Mesenchymal stem cell (in vitro differentiated cells and primary cell): Measurements from ENCODE around the gene SLC25A51.

Source experiments
- DNase-seq: peaks from one replicate; pipeline ENCODE4 v3.0.0-alpha.2; 2013
- H2AFZ ChIP-seq: one replicate; pipeline ENCODE4 v1.6.1; 2013; ENCODE audit warnings: low read depth, mild to moderate bottlenecking, control low read depth, inconsistent platforms, low read length, moderate library complexity
- H2AK5ac ChIP-seq: 2 replicates; pipeline ENCODE4 v1.6.1; 2013; ENCODE audit warnings: low read length, moderate library complexity, mild to moderate bottlenecking, inconsistent platforms; ENCODE audit not compliant: severe bottlenecking
- H2BK120ac ChIP-seq: one replicate; pipeline ENCODE4 v1.6.1; 2013; ENCODE audit warnings: low read depth, mild to moderate bottlenecking, inconsistent platforms, low read length, moderate library complexity
- H2BK12ac ChIP-seq, 2 experiments: one replicate each; pipeline ENCODE4 v1.6.1; 2013; ENCODE audit warnings: inconsistent platforms in 2 of 2, low read length in 2 of 2, mild to moderate bottlenecking in 2 of 2, moderate library complexity in 2 of 2, control low read depth in 1 of 2
- H2BK15ac ChIP-seq: one replicate; pipeline ENCODE4 v1.6.1; 2013; ENCODE audit warnings: mild to moderate bottlenecking, low read depth, inconsistent platforms; ENCODE audit not compliant: poor library complexity, severe bottlenecking
- H2BK5ac ChIP-seq: 2 replicates; pipeline ENCODE4 v1.6.1; 2013; ENCODE audit warnings: low read depth, mild to moderate bottlenecking, low read length, control low read depth, inconsistent platforms; ENCODE audit not compliant: poor library complexity, severe bottlenecking
- H3K14ac ChIP-seq, 2 experiments: one replicate each; pipeline ENCODE4 v1.6.1; 2013; ENCODE audit warnings: inconsistent platforms in 2 of 2, low read length in 2 of 2, control low read depth in 1 of 2, mild to moderate bottlenecking in 1 of 2, moderate library complexity in 1 of 2
- H3K18ac ChIP-seq, 2 experiments: one replicate each; pipeline ENCODE4 v1.6.1; 2013; ENCODE audit warnings: inconsistent platforms in 2 of 2, low read length in 2 of 2, control low read depth in 1 of 2, low read depth in 1 of 2, mild to moderate bottlenecking in 1 of 2
- H3K23ac ChIP-seq, 2 experiments: one replicate each; pipeline ENCODE4 v1.6.1; 2013; ENCODE audit warnings: inconsistent platforms in 2 of 2, low read length in 2 of 2, mild to moderate bottlenecking in 2 of 2, moderate library complexity in 2 of 2, control low read depth in 1 of 2
- H3K27ac ChIP-seq: 2 replicates; pipeline ENCODE4 v1.5.1; 2013; ENCODE audit warnings: mild to moderate bottlenecking, moderate library complexity, low read length, control low read depth, inconsistent platforms; ENCODE audit not compliant: poor library complexity, severe bottlenecking
- H3K27me3 ChIP-seq, 2 experiments: 2 replicates each; pipeline versions ENCODE4 v1.6.1 to v1.7.0; 2013; ENCODE audit warnings: low read length in 2 of 2, mild to moderate bottlenecking in 2 of 2, moderate library complexity in 2 of 2, control low read depth in 1 of 2, inconsistent platforms in 1 of 2; ENCODE audit not compliant: control insufficient read depth in 1 of 2, insufficient read depth in 1 of 2
- H3K36me3 ChIP-seq, 2 experiments: 2 replicates each; pipeline versions ENCODE4 v1.6.1 to v1.7.0; 2013; ENCODE audit warnings: low read length in 2 of 2, control low read depth in 1 of 2, inconsistent platforms in 1 of 2, low read depth in 1 of 2, mild to moderate bottlenecking in 1 of 2; ENCODE audit not compliant: insufficient read depth in 2 of 2, control insufficient read depth in 1 of 2
- H3K4ac ChIP-seq, 2 experiments: one replicate each; pipeline ENCODE4 v1.6.1; 2013; ENCODE audit warnings: inconsistent platforms in 2 of 2, low read length in 2 of 2, mild to moderate bottlenecking in 2 of 2, moderate library complexity in 2 of 2, control low read depth in 1 of 2, low read depth in 1 of 2
- H3K4me1 ChIP-seq: 2 replicates; pipeline ENCODE4 v1.6.1; 2013; ENCODE audit warnings: low read depth, low read length, control low read depth; ENCODE audit not compliant: control insufficient read depth, insufficient read depth
- H3K4me2 ChIP-seq: 2 replicates; pipeline ENCODE4 v1.6.1; 2013; ENCODE audit warnings: low read length, mild to moderate bottlenecking, inconsistent platforms; ENCODE audit not compliant: poor library complexity, severe bottlenecking
- H3K4me3 ChIP-seq, 2 experiments: 2 replicates each; pipeline versions ENCODE4 v1.5.1 to v1.7.0; 2013; ENCODE audit warnings: low read length in 2 of 2, mild to moderate bottlenecking in 2 of 2, control low read depth in 1 of 2, low read depth in 1 of 2; ENCODE audit not compliant: insufficient read depth in 1 of 2
- H3K79me1 ChIP-seq: replicated peaks from 2 replicates; pipeline ENCODE4 v1.6.1; 2013; ENCODE audit warnings: mild to moderate bottlenecking, control low read depth, low read length, inconsistent platforms; ENCODE audit not compliant: poor library complexity, severe bottlenecking
- H3K9ac ChIP-seq: 2 replicates; pipeline ENCODE4 v1.7.0; 2013; ENCODE audit warnings: mild to moderate bottlenecking, low read length, moderate library complexity
- H3K9me3 ChIP-seq: 2 replicates; pipeline ENCODE4 v1.7.0; 2013; ENCODE audit warnings: mild to moderate bottlenecking, low read length; ENCODE audit not compliant: control insufficient read depth
- H4K8ac ChIP-seq: one replicate; pipeline ENCODE4 v1.6.1; 2013; ENCODE audit warnings: inconsistent platforms, mild to moderate bottlenecking, low read length, moderate library complexity
- H4K91ac ChIP-seq: one replicate; pipeline ENCODE4 v1.6.1; 2013; ENCODE audit warnings: mild to moderate bottlenecking, low read length, inconsistent platforms
- WGBS: methylation state at CpG from one replicate; pipeline ENCODE4 v1.1.7; 2013; ENCODE audit warnings: mixed read lengths; 5-methylcytosine and 5-hydroxymethylcytosine counted together

SLC25A51 gene

GRCh38 chr9:37856551-37856950, 47.4 kb downstream of the SLC25A51 start:
- H3K36me3 ChIP-seq, result peaks cover 16 to 71% of the 10 kb centered on the region in 2 experiments
- no peak for DNase-seq
- H3K9ac ChIP-seq, result no peak overlapping the region
- H2AK5ac ChIP-seq, result no peak overlapping the region
- H3K4me3 ChIP-seq, result no peak overlapping the region
- H2BK15ac ChIP-seq, result no peak overlapping the region
- peaks cover 11% of the 10 kb centered on the region for H3K79me1 ChIP-seq
- no peak overlapping the region for H3K4ac ChIP-seq
- no peak overlapping the region for H3K14ac ChIP-seq
- WGBS, result no CpG with 5 or more reads among the region's 1 CpG
- no peaks in the 10 kb centered on the region for H3K27me3 ChIP-seq
- H2BK12ac ChIP-seq, result no peak overlapping the region
- H3K9me3 ChIP-seq, result no peaks in the 10 kb centered on the region
- no peak overlapping the region for H2BK5ac ChIP-seq
- no peaks in the 10 kb centered on the region for H3K4me1 ChIP-seq
- no peak overlapping the region for H3K27ac ChIP-seq
- no peak overlapping the region for H3K23ac ChIP-seq
- no peak overlapping the region for H3K4me2 ChIP-seq
- no peak overlapping the region for H2AFZ ChIP-seq
- H2BK120ac ChIP-seq, result no peak overlapping the region
- H4K91ac ChIP-seq, result no peak overlapping the region
- H4K8ac ChIP-seq, result no peak overlapping the region
- no peak overlapping the region for H3K18ac ChIP-seq

DNA sequence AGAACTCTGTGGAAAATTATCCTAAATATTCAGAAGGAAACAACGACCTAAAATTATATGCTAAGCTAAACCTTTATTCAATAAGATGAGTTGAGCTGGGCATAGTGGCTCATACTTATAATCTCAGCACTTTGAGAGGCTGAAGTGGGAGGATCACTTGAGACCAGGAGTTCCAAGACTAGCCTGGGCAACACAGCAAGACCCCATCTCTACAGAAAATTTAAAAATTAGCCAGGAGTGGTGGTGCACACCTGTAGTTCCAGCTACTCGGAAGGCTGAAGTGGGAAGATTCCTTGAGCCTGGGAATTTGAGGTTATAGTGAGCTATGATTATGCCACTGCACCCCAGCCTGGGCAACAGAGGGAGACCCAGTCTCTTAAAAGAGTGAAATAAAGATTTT, 51.7 kb downstream of the SLC25A51 start:
- Histone ChIP-seq H2BK15ac (no peak overlapping the region), H2BK120ac (no peak overlapping the region), H3K4me2 (no peak overlapping the region), H3K4me1 (no peaks in the 10 kb centered on the region), H3K9ac (no peak overlapping the region), H2BK12ac (no peak overlapping the region), H3K27me3 (no peaks in the 10 kb centered on the region), H4K8ac (no peak overlapping the region), H3K79me1 (peaks cover 12% of the 10 kb centered on the region), H2BK5ac (no peak overlapping the region), H3K14ac (no peak overlapping the region), H4K91ac (no peak overlapping the region), H2AK5ac (no peak overlapping the region), H3K36me3 (peaks cover 15 to 43% of the 10 kb centered on the region in 2 experiments), H3K9me3 (no peaks in the 10 kb centered on the region), H3K4ac (no peak overlapping the region), H3K27ac (no peak overlapping the region), H2AFZ (no peak overlapping the region), H3K23ac (no peak overlapping the region), H3K4me3 (no peak overlapping the region), H3K18ac (no peak overlapping the region)
- no peak for DNase-seq
- WGBS, result 100% methylated on average over 1 of the region's 2 CpGs

- H3K4ac ChIP-seq, result no peak overlapping the region
- H3K36me3 ChIP-seq, result peaks cover 3 to 32% of the 10 kb centered on the region in 2 experiments
- H2BK15ac ChIP-seq, result no peak overlapping the region
- no peak overlapping the region for H3K4me2 ChIP-seq
- no peak overlapping the region for H3K4me3 ChIP-seq
- no peak overlapping the region for H3K23ac ChIP-seq
- no peak overlapping the region for H4K8ac ChIP-seq
- H3K18ac ChIP-seq, result no peak overlapping the region
- peak; percentile 75 for DNase-seq
- H2AFZ ChIP-seq, result no peak overlapping the region
- no peaks in the 10 kb centered on the region for H3K27me3 ChIP-seq
- H3K9ac ChIP-seq, result no peak overlapping the region
- no peak overlapping the region for H2BK5ac ChIP-seq
- no peak overlapping the region for H4K91ac ChIP-seq
- no peaks in the 10 kb centered on the region for H3K9me3 ChIP-seq
- no peak overlapping the region for H2AK5ac ChIP-seq
- H3K4me1 ChIP-seq, result no peaks in the 10 kb centered on the region
- 0% methylated on average over 1 of the region's 4 CpGs for WGBS
- H3K14ac ChIP-seq, result no peak overlapping the region
- no peak overlapping the region for H2BK120ac ChIP-seq
- peaks cover 12% of the 10 kb centered on the region for H3K79me1 ChIP-seq
- H3K27ac ChIP-seq, result no peak overlapping the region
- no peak overlapping the region for H2BK12ac ChIP-seq
Measured at GRCh38 chr9:37840560-37841194, 63.2 kb downstream of the SLC25A51 start.

DNA sequence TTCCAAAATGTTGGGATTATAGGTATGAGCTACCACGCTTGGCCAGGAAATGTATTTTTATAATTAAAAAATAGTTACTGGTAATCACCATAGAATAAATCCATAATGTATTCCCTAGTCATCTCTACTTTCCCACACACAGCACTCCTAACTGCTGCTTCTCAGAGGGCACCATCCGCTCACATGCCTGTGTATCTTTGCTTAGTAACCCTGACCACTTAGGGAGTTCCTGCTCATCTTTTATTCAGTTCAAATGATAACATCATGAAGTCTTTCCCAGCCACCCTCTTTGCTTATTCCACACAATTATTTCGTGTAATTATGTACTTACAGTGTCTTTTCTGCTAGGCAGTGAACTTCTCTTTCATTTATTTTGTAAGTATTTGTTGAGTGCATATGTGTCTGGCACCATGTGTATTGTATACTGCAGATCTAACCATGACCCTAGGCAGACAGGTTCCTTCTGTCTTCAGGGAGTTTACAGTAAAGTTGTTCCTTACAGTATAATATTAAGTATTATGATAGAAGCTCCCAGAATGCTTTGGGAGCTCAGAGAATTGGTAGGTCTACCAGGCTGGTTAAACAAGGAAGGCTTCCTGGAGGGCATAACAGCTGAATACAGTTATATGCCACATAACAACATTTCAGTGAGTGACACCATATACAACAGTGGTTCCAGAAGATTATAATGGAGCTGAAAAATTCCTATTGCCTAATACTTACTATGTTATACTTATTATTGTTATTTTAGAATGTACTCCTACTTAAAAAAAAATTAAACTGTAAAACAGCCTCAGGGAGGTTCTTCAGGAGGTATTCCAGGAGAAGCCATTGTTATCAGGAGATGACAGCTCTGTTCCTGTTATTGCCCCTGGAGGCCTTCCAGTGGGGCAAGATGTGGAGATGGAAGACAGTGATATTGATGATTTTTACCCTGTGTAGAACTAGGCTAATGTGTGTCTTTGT, 64.1 kb downstream of the SLC25A51 start:
- no peak overlapping the region for H3K23ac ChIP-seq
- no peak overlapping the region for H2BK5ac ChIP-seq
- no peak overlapping the region for H2BK15ac ChIP-seq
- H2BK12ac ChIP-seq, result no peak overlapping the region
- no peak for DNase-seq
- peaks cover 6 to 30% of the 10 kb centered on the region in 2 experiments for H3K36me3 ChIP-seq
- H3K14ac ChIP-seq, result no peak overlapping the region
- H3K4ac ChIP-seq, result no peak overlapping the region
- no peak overlapping the region for H3K4me2 ChIP-seq
- no peak overlapping the region for H2AFZ ChIP-seq
- no peaks in the 10 kb centered on the region for H3K9me3 ChIP-seq
- H3K27me3 ChIP-seq, result no peaks in the 10 kb centered on the region
- no peak overlapping the region for H3K9ac ChIP-seq
- no peak overlapping the region for H2AK5ac ChIP-seq
- H2BK120ac ChIP-seq, result no peak overlapping the region
- no peak overlapping the region for H4K8ac ChIP-seq
- no peak overlapping the region for H3K27ac ChIP-seq
- peaks cover 11% of the 10 kb centered on the region for H3K79me1 ChIP-seq
- no peak overlapping the region for H3K4me3 ChIP-seq
- H3K4me1 ChIP-seq, result no peaks in the 10 kb centered on the region
- 99% methylated on average over 2 of the region's 3 CpGs for WGBS
- no peak overlapping the region for H4K91ac ChIP-seq
- H3K18ac ChIP-seq, result no peak overlapping the region
